B cell (primary cell): ENCODE data around the gene RCN1. TPM values are rescaled to one million over a fixed set of nuclear protein-coding genes. Genes with fewer than 3 reads are reported as not detected.

Experiments used
- ATAC-seq: fragments of 200-7000 bp; cut with Tn5 transposase; one replicate; pipeline ENCODE4 v1.10.0; 2021; ENCODE audit warnings: low read depth, mild to moderate bottlenecking, moderate number of reproducible peaks, moderate library complexity
- CTCF ChIA-PET: fragments of 350-600 bp; sonication (Branson Sonifier 250); formaldehyde crosslinking; loops from one replicate; lab custom pipeline; 2021; ENCODE audit warnings: antibody characterized with exemption, inconsistent platforms; lab: Charles Lee
- POLR2A ChIA-PET: fragments of 350-600 bp; sonication (Branson Sonifier 250); formaldehyde crosslinking; loops from one replicate; lab custom pipeline; 2021; ENCODE audit warnings: antibody characterized with exemption; lab: Charles Lee
- DNase-seq: peaks from one replicate; pipeline ENCODE4 v3.0.0; 2013
- H2AFZ ChIP-seq: 2 replicates; pipeline ENCODE4 v1.6.1; 2012; ENCODE audit warnings: mild to moderate bottlenecking, low read depth, low read length; ENCODE audit not compliant: insufficient read depth, poor library complexity, severe bottlenecking
- H3K27ac ChIP-seq, 2 donors: 1 replicate in 1 of 2; 2 replicates in 1 of 2; pipeline ENCODE4 v1.5.1; 2012 to 2013; ENCODE audit warnings: low read length in 2 of 2, mild to moderate bottlenecking in 2 of 2, moderate library complexity in 1 of 2
- H3K27me3 ChIP-seq, 4 experiments: fragments of 200-600 bp in 1 of 4; sonication (generic) in 1 of 4; replicated peaks in 1 of 4; 1 replicate in 2 of 4; 2 replicates in 2 of 4; pipeline versions ENCODE4 v1.6.1 to v1.7.0; 2013 to 2016; ENCODE audit warnings: low read length in 3 of 4, mild to moderate bottlenecking in 2 of 4, mixed read lengths in 1 of 4, moderate library complexity in 1 of 4; ENCODE audit not compliant: insufficient read depth in 4 of 4, control insufficient read depth in 3 of 4; ENCODE audit errors: control extremely low read depth in 1 of 4
- H3K36me3 ChIP-seq, 2 experiments: replicated peaks in 1 of 2; 1 replicate in 1 of 2; 2 replicates in 1 of 2; pipeline versions ENCODE4 v1.6.1 to v1.7.1; 2013; ENCODE audit warnings: low read length in 1 of 2; ENCODE audit not compliant: insufficient read depth in 2 of 2, control insufficient read depth in 1 of 2; ENCODE audit errors: control extremely low read depth in 1 of 2, extremely low read depth in 1 of 2
- H3K4me1 ChIP-seq, 2 donors: fragments of 200-600 bp in 1 of 2; sonication (generic) in 1 of 2; 1 replicate in 1 of 2; 2 replicates in 1 of 2; pipeline versions ENCODE4 v1.5.1 to v1.6.1; 2013 to 2017; ENCODE audit warnings: low read length in 2 of 2; ENCODE audit not compliant: control insufficient read depth in 2 of 2, insufficient read depth in 2 of 2
- H3K4me2 ChIP-seq: replicated peaks from 2 replicates; pipeline ENCODE3; 2012; ENCODE audit warnings: mild to moderate bottlenecking, low read depth, low read length; ENCODE audit not compliant: poor library complexity, severe bottlenecking
- H3K4me3 ChIP-seq, 5 experiments: fragments of 200-600 bp in 1 of 5; sonication (generic) in 1 of 5; 1 replicate in 3 of 5; 2 replicates in 2 of 5; pipeline versions ENCODE4 v1.5.1 to v1.7.0; 2011 to 2016; ENCODE audit warnings: low read length in 4 of 5, mild to moderate bottlenecking in 4 of 5, low read depth in 2 of 5, control low read depth in 1 of 5, moderate library complexity in 1 of 5; ENCODE audit not compliant: insufficient read depth in 1 of 5; ENCODE audit errors: control extremely low read depth in 1 of 5, extremely low read depth in 1 of 5
- H3K79me2 ChIP-seq: fragments of 200-600 bp; sonication (generic); one replicate; pipeline ENCODE4 v1.6.0; 2016; ENCODE audit warnings: low read length; ENCODE audit not compliant: control insufficient read depth, insufficient read depth
- H3K9ac ChIP-seq: fragments of 200-600 bp; sonication (generic); 2 replicates; pipeline ENCODE4 v1.6.1; 2017; ENCODE audit warnings: mild to moderate bottlenecking, low read length, moderate library complexity
- H3K9me3 ChIP-seq, 3 donors: one replicate each; pipeline versions ENCODE4 v1.6.1 to v1.7.1; 2013; ENCODE audit warnings: low read length in 2 of 3; ENCODE audit not compliant: control insufficient read depth in 2 of 3, insufficient read depth in 1 of 3; ENCODE audit errors: control extremely low read depth in 1 of 3
- H4K20me1 ChIP-seq: 2 replicates; pipeline ENCODE4 v1.6.0; 2012; ENCODE audit warnings: mild to moderate bottlenecking, low read length; ENCODE audit not compliant: insufficient read depth, control insufficient read depth, poor library complexity, severe bottlenecking
- H3K27ac Mint-ChIP-seq: one replicate; pipeline ENCODE4 v1.8.0; 2021; ENCODE audit warnings: mixed read lengths
- H3K27me3 Mint-ChIP-seq: one replicate; pipeline ENCODE4 v1.8.0; 2021; ENCODE audit warnings: mixed read lengths
- H3K4me1 Mint-ChIP-seq: one replicate; pipeline ENCODE4 v1.8.0; 2021; ENCODE audit warnings: mixed read lengths
- H3K4me3 Mint-ChIP-seq: one replicate; pipeline ENCODE4 v1.8.0; 2021; ENCODE audit warnings: mixed read lengths
- H3K9me3 Mint-ChIP-seq: one replicate; pipeline ENCODE4 v1.8.0; 2022; ENCODE audit warnings: mixed read lengths; ENCODE audit not compliant: insufficient read depth
- CTCF ChIP-seq: fragments of 200-600 bp; IDR thresholded peaks from one replicate; pipeline ENCODE4 v1.8.0; 2022; ENCODE audit warnings: antibody characterized with exemption, mild to moderate bottlenecking
- EZH2 ChIP-seq: IDR thresholded peaks from 2 replicates; pipeline ENCODE4 v1.6.1; 2012; ENCODE audit warnings: borderline replicate concordance, low read depth, mild to moderate bottlenecking, moderate library complexity, low read length; ENCODE audit not compliant: insufficient read depth, poor library complexity, severe bottlenecking
- WGBS: methylation state at CpG from one replicate; pipeline ENCODE4 v1.1.5; 2013; ENCODE audit warnings: missing lambda C conversion rate; ENCODE audit not compliant: insufficient coverage; 5-methylcytosine and 5-hydroxymethylcytosine counted together
- intact Hi-C: fragments of 100-400 bp; cut with micrococcal nuclease; formaldehyde crosslinking; loops from one replicate; pipeline ENCODE4 v1.10.0; 2022
- polyA plus RNA-seq: library from polyadenylated mRNA; depleted of rRNA; stranded (reverse); fragments of >200 nt; gene quantifications from 2 replicates; pipeline ENCODE4 v1.2.3, GENCODE V29; 2012
- total RNA-seq, 2 donors: library from RNA; stranded (reverse); fragments of 120-200 nt in 1 of 2; gene quantifications; 1 replicate in 1 of 2; 2 replicates in 1 of 2; pipeline versions ENCODE4 v1.2.3 to v1.2.4, GENCODE V29; 2013 to 2022

The RCN1 gene
- total and polyA plus RNA-seq, 2 donors (not counting 1 experiment from before 2014, with no cell fraction given) = 2.6 to 3.8 TPM

GRCh38 chr11:32070692-32071091, 20.2 kb upstream of the RCN1 start:
- no peak overlapping the region for H3K27ac ChIP-seq
- Mint-ChIP-seq H3K4me3 (no peak overlapping the region), H3K27me3 (peaks cover 35% of the 10 kb centered on the region), H3K4me1 (no peaks in the 10 kb centered on the region), H3K27ac (no peak overlapping the region), H3K9me3 (no peaks in the 10 kb centered on the region)
- intact Hi-C loops = no loop called here
- no peak overlapping the region for H3K4me3 ChIP-seq
- H3K79me2 ChIP-seq = no peaks in the 10 kb centered on the region
- no peaks in the 10 kb centered on the region for H4K20me1 ChIP-seq
- no peak for ATAC-seq
- H3K4me1 ChIP-seq = no peaks in the 10 kb centered on the region
- POLR2A ChIA-PET = no interaction called here
- H3K36me3 ChIP-seq = no peaks in the 10 kb centered on the region
- peaks cover 0 to 4% (median 0%) of the 10 kb centered on the region in 4 experiments for H3K27me3 ChIP-seq
- CTCF ChIA-PET = no interaction called here
- DNase-seq = no peak
- H3K9me3 ChIP-seq = no peaks in the 10 kb centered on the region
- H3K4me2 ChIP-seq = no peak overlapping the region
- H3K9ac ChIP-seq = no peak overlapping the region
- 87% methylated on average over 3 of the region's 5 CpGs for WGBS
- TF ChIP-seq EZH2 (no peak), CTCF (no peak)
- H2AFZ ChIP-seq = no peak overlapping the region

DNA sequence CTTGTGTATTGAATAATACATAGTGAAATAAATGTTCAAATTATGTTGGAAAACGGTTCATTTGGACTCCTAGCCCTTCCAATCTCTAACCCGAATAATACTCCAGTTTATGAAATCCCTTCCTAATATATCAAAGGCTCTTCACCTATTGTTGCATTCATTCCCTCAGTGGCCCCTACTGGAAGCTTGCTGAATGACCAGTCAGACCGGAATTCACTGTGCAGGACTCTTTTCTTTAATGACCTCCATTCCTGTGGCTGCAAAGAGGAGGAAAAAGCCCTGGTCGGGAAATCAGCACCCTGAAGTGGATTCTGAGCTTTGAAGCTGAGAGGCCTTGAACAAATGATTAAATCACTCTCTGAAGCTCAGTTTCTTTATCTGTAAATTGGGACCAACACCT, 19.1 kb upstream of the RCN1 start:
- Histone ChIP-seq H3K9ac (no peak overlapping the region), H3K27me3 (peaks cover 0 to 4% (median 0%) of the 10 kb centered on the region in 4 experiments), H3K9me3 (no peaks in the 10 kb centered on the region), H3K36me3 (no peaks in the 10 kb centered on the region), H4K20me1 (no peaks in the 10 kb centered on the region), H2AFZ (no peak overlapping the region), H3K27ac (no peak overlapping the region), H3K79me2 (no peaks in the 10 kb centered on the region), H3K4me2 (no peak overlapping the region), H3K4me3 (no peak overlapping the region), H3K4me1 (no peaks in the 10 kb centered on the region)
- DNase-seq (no peak), ATAC-seq (no peak)
- H3K4me1 Mint-ChIP-seq = no peaks in the 10 kb centered on the region
- no peaks in the 10 kb centered on the region for H3K9me3 Mint-ChIP-seq
- intact Hi-C loops = no loop called here
- no peak for TF ChIP-seq EZH2
- TF ChIP-seq CTCF = no peak
- 100% methylated on average over 1 of the region's 4 CpGs for WGBS
- H3K27ac Mint-ChIP-seq = no peak overlapping the region
- H3K27me3 Mint-ChIP-seq = peaks cover 41% of the 10 kb centered on the region
- H3K4me3 Mint-ChIP-seq = no peak overlapping the region
- POLR2A ChIA-PET = no interaction called here
- CTCF ChIA-PET = no interaction called here
